Activated gamma-delta T cell (primary cell): ENCODE results near the gene SEL1L3.

Experiments used
- DNase-seq: peaks from one replicate; lab custom pipeline; 2025; lab: John Stamatoyannopoulos, UW

The SEL1L3 gene

GRCh38 chr4:25749150-25749794, 113.5 kb downstream of the SEL1L3 start:
- DNase-seq = no peak

- no peak for DNase-seq
Observed at GRCh38 chr4:25743971-25744370, 118.8 kb downstream of the SEL1L3 start.

- DNase-seq = no peak
Observed at GRCh38 chr4:25729564-25729963, 133.2 kb downstream of the SEL1L3 start.

GRCh38 chr4:25728886-25729285, 133.9 kb downstream of the SEL1L3 start:
- no peak for DNase-seq

GRCh38 chr4:25727711-25728493, 134.9 kb downstream of the SEL1L3 start:
- DNase-seq = no peak

- no peak for DNase-seq
Observed at GRCh38 chr4:25725870-25726269, 136.9 kb downstream of the SEL1L3 start.

- no peak for DNase-seq
Observed at GRCh38 chr4:25723409-25723808, 139.4 kb downstream of the SEL1L3 start.

- DNase-seq = no peak
Observed at GRCh38 chr4:25722964-25723363, 139.8 kb downstream of the SEL1L3 start.

- no peak for DNase-seq
Observed at GRCh38 chr4:25713812-25714211, 149.0 kb downstream of the SEL1L3 start.

- DNase-seq = no peak
Observed at GRCh38 chr4:25712611-25713010, 150.2 kb downstream of the SEL1L3 start.

GRCh38 chr4:25710637-25711036, 152.2 kb downstream of the SEL1L3 start:
- DNase-seq = no peak

- DNase-seq = no peak
Observed at GRCh38 chr4:25704516-25704915, 158.3 kb downstream of the SEL1L3 start.

- DNase-seq = no peak
Observed at GRCh38 chr4:25703731-25704388, 158.9 kb downstream of the SEL1L3 start.

- DNase-seq = no peak
Observed at GRCh38 chr4:25702848-25703247, 159.9 kb downstream of the SEL1L3 start.

GRCh38 chr4:25700661-25701060, 162.1 kb downstream of the SEL1L3 start:
- DNase-seq = no peak

GRCh38 chr4:25697516-25697915, 165.3 kb downstream of the SEL1L3 start:
- DNase-seq = no peak
